ENCODE data around the gene DUSP22.

DUSP22 gene

DNA sequence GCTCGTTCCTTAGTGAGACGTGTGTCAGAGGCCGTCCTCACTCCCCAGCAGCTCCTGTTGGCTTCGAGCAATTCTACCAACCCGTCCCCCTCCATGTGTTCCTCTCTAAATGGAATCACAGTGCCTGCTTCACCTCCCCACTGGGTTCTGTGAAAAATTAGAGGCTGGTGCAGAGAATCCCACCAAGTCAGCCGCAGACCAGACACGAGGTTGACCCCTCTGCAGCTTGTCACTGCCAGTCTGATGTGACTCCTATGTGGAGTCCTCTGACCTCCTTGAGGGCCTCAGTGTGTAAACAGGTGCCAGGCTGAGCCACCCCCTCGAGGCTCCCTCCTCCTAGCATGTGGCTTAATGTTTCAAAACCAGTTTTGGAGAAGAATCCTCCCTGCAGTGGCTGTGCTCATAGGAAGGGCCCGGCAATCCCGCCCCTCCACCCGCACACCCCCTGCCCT, 86.7 kb downstream of the DUSP22 start:
- no peaks in the 10 kb centered on the region for H3K4me1 ChIP-seq (ENCODE audit: control insufficient read depth in 1 of 2, insufficient read depth in 1 of 2, low read depth in 1 of 2, low read length in 1 of 2)
- H3K36me3 ChIP-seq: no peaks in the 10 kb centered on the region
- peaks cover 51% of the 10 kb centered on the region for H3K27me3 ChIP-seq
- no peak overlapping the region for H3K4me3 ChIP-seq (ENCODE audit: low read depth in 1 of 2, low read length in 1 of 2)
- no peak overlapping the region for H3K27ac ChIP-seq
- H3K9me3 ChIP-seq: no peaks in the 10 kb centered on the region
- no peak for TF ChIP-seq CTCF (IDR thresholded peaks at IDR 0.05)

DNA sequence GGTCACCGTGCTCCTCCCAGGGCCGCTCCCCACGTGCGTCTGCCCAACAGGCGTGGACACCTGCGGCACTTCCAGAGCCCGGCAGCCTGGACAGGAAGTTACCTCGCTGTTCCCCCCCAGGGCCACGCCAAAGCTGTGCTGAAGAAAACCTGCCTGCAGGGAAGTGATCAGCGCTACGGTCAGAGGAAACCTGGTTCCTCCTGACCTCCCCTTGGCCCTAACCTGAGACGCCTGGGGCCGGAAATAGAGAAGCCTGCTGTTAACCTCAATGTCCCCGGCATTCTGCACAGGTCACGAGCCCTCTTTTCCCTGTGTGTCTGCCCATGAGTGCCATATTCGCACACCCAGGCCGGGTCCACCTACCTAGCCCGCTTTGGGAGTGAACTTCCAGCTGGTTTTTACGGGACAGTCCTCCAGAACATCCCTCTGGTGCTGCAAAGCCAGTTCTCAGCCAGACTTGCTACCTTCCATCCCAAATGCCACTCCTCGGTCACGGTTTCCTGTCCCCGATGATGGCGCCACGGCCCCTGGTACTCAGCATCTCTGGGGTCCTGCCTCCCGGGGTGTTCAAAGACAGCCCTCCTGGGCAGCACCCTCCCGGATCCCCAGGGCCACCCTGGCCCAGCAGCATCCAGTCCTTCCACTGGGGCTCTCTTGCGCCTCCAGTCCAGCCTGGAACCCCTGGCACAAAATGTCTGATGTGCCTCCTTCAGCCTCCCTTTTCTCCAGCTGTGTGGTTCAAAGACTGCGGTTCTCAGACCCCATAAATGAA, 87.3 kb downstream of the DUSP22 start:
- no peaks in the 10 kb centered on the region for H3K4me1 ChIP-seq (ENCODE audit: control insufficient read depth in 1 of 2, insufficient read depth in 1 of 2, low read depth in 1 of 2, low read length in 1 of 2)
- H3K27ac ChIP-seq: no peak overlapping the region
- no peak for TF ChIP-seq CTCF (IDR thresholded peaks at IDR 0.05)
- peaks cover 54% of the 10 kb centered on the region for H3K27me3 ChIP-seq
- no peaks in the 10 kb centered on the region for H3K36me3 ChIP-seq
- no peak overlapping the region for H3K4me3 ChIP-seq (ENCODE audit: low read depth in 1 of 2, low read length in 1 of 2)
- no peaks in the 10 kb centered on the region for H3K9me3 ChIP-seq

- H3K4me3 ChIP-seq (ENCODE audit: low read depth in 1 of 2, low read length in 1 of 2): no peak overlapping the region
- H3K27ac ChIP-seq: no peak overlapping the region
- TF ChIP-seq CTCF (IDR thresholded peaks at IDR 0.05): no peak
- no peaks in the 10 kb centered on the region for H3K9me3 ChIP-seq
- H3K27me3 ChIP-seq: peaks cover 63% of the 10 kb centered on the region
- no peaks in the 10 kb centered on the region for H3K4me1 ChIP-seq (ENCODE audit: control insufficient read depth in 1 of 2, insufficient read depth in 1 of 2, low read depth in 1 of 2, low read length in 1 of 2)
- no peaks in the 10 kb centered on the region for H3K36me3 ChIP-seq
Measured at GRCh38 chr6:380234-381218, 88.2 kb downstream of the DUSP22 start.

GRCh38 chr6:381742-382461, 89.6 kb downstream of the DUSP22 start:
- no peak overlapping the region for H3K27ac ChIP-seq
- H3K4me1 ChIP-seq (ENCODE audit: control insufficient read depth in 1 of 2, insufficient read depth in 1 of 2, low read depth in 1 of 2, low read length in 1 of 2): no peaks in the 10 kb centered on the region
- no peaks in the 10 kb centered on the region for H3K36me3 ChIP-seq
- no peaks in the 10 kb centered on the region for H3K9me3 ChIP-seq
- TF ChIP-seq CTCF (IDR thresholded peaks at IDR 0.05): no peak
- no peak overlapping the region for H3K4me3 ChIP-seq (ENCODE audit: low read depth in 1 of 2, low read length in 1 of 2)
- peaks cover 74% of the 10 kb centered on the region for H3K27me3 ChIP-seq
